ENCODE results near the gene CTBP2. TPM values are rescaled to one million over a fixed set of nuclear protein-coding genes. Genes with fewer than 3 reads are reported as not detected.

CTBP2 gene
- total and polyA plus RNA-seq, 10 of the 15 experiments (the other 5 are each of a cell fraction or from before 2014, with no cell fraction given) = 0.02 to 0.72 (median 0.06) TPM; not detected in 2

GRCh38 chr10:125092564-125093031 is 67.8 kb downstream of the CTBP2 start:
- 56% methylated on average over 17 of the region's 17 CpGs for WGBS (ENCODE audit: insufficient coverage, insufficient replicate concordance, low lambda C conversion rate, missing lambda C conversion rate)
- no TSS peak for BruUV-seq (replicated peaks)
- SMC1A ChIA-PET (ENCODE audit: uncharacterized antibody, unreplicated experiment) = no interaction called here
- H3K79me2 ChIP-seq (ENCODE audit: control insufficient read depth, insufficient read depth, low read length) = no peaks in the 10 kb centered on the region
- H2AFZ ChIP-seq (ENCODE audit: control insufficient read depth, low read depth, low read length) = no peak overlapping the region
- H3K36me3 ChIP-seq (ENCODE audit: control insufficient read depth in 2 of 2, insufficient read depth in 2 of 2, low read length in 1 of 2) = no peaks in the 10 kb centered on the region
- no peaks in the 10 kb centered on the region for H3K4me1 ChIP-seq (ENCODE audit: control insufficient read depth, insufficient read depth, low read length)
- DNase-seq (ENCODE audit: low read depth, low spot score) (no peak), ATAC-seq (no peak), FAIRE-seq (no peak)
- no peaks in the 10 kb centered on the region for H4K20me1 ChIP-seq (ENCODE audit: control insufficient read depth, insufficient read depth)
- no peak overlapping the region for H3K4me2 ChIP-seq (ENCODE audit: control insufficient read depth, insufficient read depth)
- POLR2A ChIA-PET = no interaction called here
- H3K27ac ChIP-seq (ENCODE audit: control insufficient read depth, insufficient read depth) = no peak overlapping the region
- H3K4me3 ChIP-seq = no peak overlapping the region
- no peaks in the 10 kb centered on the region for H3K9me3 ChIP-seq (replicated peaks; ENCODE audit: control insufficient read depth, insufficient read depth, low read length)
- CTCF ChIA-PET = no interaction called here
- intact Hi-C loops (cut with micrococcal nuclease; ENCODE audit: unreplicated experiment) (no loop called here), in situ Hi-C loops (cut with MboI) (no loop called here)
- RAD21 ChIA-PET (ENCODE audit: unreplicated experiment) = no interaction called here
- peaks cover 0 to 5% of the 10 kb centered on the region in 2 experiments; a peak in 3 of 4 replicates for H3K27me3 ChIP-seq (replicated peaks in 1 of 2; ENCODE audit: control insufficient read depth in 2 of 2, insufficient read depth in 2 of 2, low read length in 1 of 2)
- H3K9ac ChIP-seq (ENCODE audit: control insufficient read depth, insufficient read depth, low read length) = no peak overlapping the region
- TF ChIP-seq IRF4 (IDR thresholded peaks at IDR 0.05; ENCODE audit: low read depth, low read length) = no peak
- TF ChIP-seq SMC3 (IDR thresholded peaks at IDR 0.05; ENCODE audit: borderline replicate concordance, low read length) = no peak
- no peak for TF ChIP-seq EED (IDR thresholded peaks at IDR 0.05; ENCODE audit: low read depth)
- no peak for TF ChIP-seq RAD21 (IDR thresholded peaks at IDR 0.05; ENCODE audit: insufficient read depth, low read depth, low read length)
- no peak for TF ChIP-seq ZBTB33 (IDR thresholded peaks at IDR 0.05)
- TF ChIP-seq PAX8 (IDR thresholded peaks at IDR 0.05) = no peak
- TF ChIP-seq HCFC1 (IDR thresholded peaks at IDR 0.05; ENCODE audit: low read length) = no peak
- no peak for TF ChIP-seq HDAC6 (IDR thresholded peaks at IDR 0.05; ENCODE audit: unreplicated experiment)
- no peak for TF ChIP-seq NR2F1 (conservative IDR thresholded peaks at IDR 0.05)
- TF ChIP-seq ZNF274 (IDR thresholded peaks at IDR 0.05; ENCODE audit: insufficient read depth, insufficient read length) = no peak
- TF ChIP-seq SP1 (IDR thresholded peaks at IDR 0.05; ENCODE audit: low read depth, low read length) = no peak
- no peak for TF ChIP-seq ESRRA (IDR thresholded peaks at IDR 0.05; ENCODE audit: low read length)

All from GM12878 (cell line).